ENCODE results near the gene PLCXD3. TPM values are rescaled to one million over a fixed set of nuclear protein-coding genes. Genes with fewer than 3 reads are reported as not detected.
A peak's percentile ranks its signal among the peaks of the same experiment; 100 is the strongest.

The PLCXD3 gene
- total and polyA plus RNA-seq, 10 of the 15 experiments (the other 5 are each of a cell fraction or from before 2014, with no cell fraction given), result not detected

DNA sequence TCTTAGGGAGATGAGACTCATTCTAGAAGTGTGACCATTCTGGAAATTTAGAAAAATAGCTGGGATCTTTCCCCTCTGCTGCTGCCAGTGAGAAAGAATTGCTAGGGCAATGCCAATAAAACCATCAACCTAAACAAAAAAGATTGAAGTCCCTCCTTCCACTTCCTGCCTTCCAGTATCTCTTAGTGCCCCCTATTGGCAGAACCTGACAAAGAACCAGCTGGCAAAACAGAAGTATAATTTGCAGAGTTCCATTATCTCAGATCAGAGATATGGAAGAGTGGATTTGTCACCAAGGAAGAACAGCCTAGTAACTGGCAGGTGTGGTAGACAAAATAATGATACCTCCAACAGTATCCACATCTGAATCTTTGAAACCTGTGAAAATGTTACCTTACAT, 13.8 kb upstream of the PLCXD3 start:
- Histone ChIP-seq H3K27me3 (replicated peaks in 1 of 2; ENCODE audit: control insufficient read depth in 2 of 2, insufficient read depth in 2 of 2, low read length in 1 of 2) (no peaks in the 10 kb centered on the region), H3K79me2 (ENCODE audit: control insufficient read depth, insufficient read depth, low read length) (no peaks in the 10 kb centered on the region), H3K27ac (ENCODE audit: control insufficient read depth, insufficient read depth) (no peak overlapping the region), H2AFZ (ENCODE audit: control insufficient read depth, low read depth, low read length) (no peak overlapping the region), H3K36me3 (ENCODE audit: control insufficient read depth in 2 of 2, insufficient read depth in 2 of 2, low read length in 1 of 2) (no peaks in the 10 kb centered on the region), H4K20me1 (ENCODE audit: control insufficient read depth, insufficient read depth) (no peaks in the 10 kb centered on the region), H3K4me2 (ENCODE audit: control insufficient read depth, insufficient read depth) (no peak overlapping the region), H3K4me1 (ENCODE audit: control insufficient read depth, insufficient read depth, low read length) (no peaks in the 10 kb centered on the region), H3K9me3 (replicated peaks; ENCODE audit: control insufficient read depth, insufficient read depth, low read length) (no peaks in the 10 kb centered on the region), H3K4me3 (no peak overlapping the region), H3K9ac (ENCODE audit: control insufficient read depth, insufficient read depth, low read length) (no peak overlapping the region)
- ChIA-PET RAD21 (ENCODE audit: unreplicated experiment) (interaction anchor here (0.6 to 1.5 kb wide), 3 partner anchors 179 to 480 kb away, joined by 3 to 7 read pairs (median 3); no protein-coding TSS in a partner anchor), SMC1A (ENCODE audit: uncharacterized antibody, unreplicated experiment) (interaction anchor here (0.6 to 1.6 kb wide), 6 partner anchors 15 to 1885 kb away, joined by 3 to 5 read pairs (median 3); no protein-coding TSS in a partner anchor), POLR2A (no interaction called here), CTCF (interaction anchor here (0.7 to 2.6 kb wide), 6 partner anchors 11 to 619 kb away, joined by 3 to 14 read pairs (median 4); no protein-coding TSS in a partner anchor)
- in situ Hi-C loops (cut with MboI) (no loop called here), intact Hi-C loops (cut with micrococcal nuclease; ENCODE audit: unreplicated experiment) (loop anchor here (5.0 kb wide), 1 partner anchor 622 kb away; no protein-coding TSS in a partner anchor)
- TF ChIP-seq RBBP5 (conservative IDR thresholded peaks at IDR 0.05) (no peak), CTCF (IDR thresholded peaks at IDR 0.05 in 2 of 3, conservative IDR thresholded peaks at IDR 0.05 in 1 of 3; ENCODE audit: control insufficient read depth in 2 of 3, extremely low read depth in 1 of 3, insufficient read depth in 1 of 3, low read depth in 3 of 3, low read length in 3 of 3) (peak; percentile 42 to 49 (median 44); a peak in 5 of 6 replicates), BHLHE40 (IDR thresholded peaks at IDR 0.05; ENCODE audit: borderline replicate concordance in 1 of 2, low read depth in 2 of 2, low read length in 1 of 2) (no peak), JUND (IDR thresholded peaks at IDR 0.05; ENCODE audit: low read depth, low read length) (no peak), PML (IDR thresholded peaks at IDR 0.05; ENCODE audit: low read length) (no peak), SMC3 (IDR thresholded peaks at IDR 0.05; ENCODE audit: borderline replicate concordance, low read length) (peak; percentile 34; the same call in 1 of the 2 replicates), RAD21 (IDR thresholded peaks at IDR 0.05; ENCODE audit: insufficient read depth, low read depth, low read length) (peak; percentile 59)
- BruUV-seq (replicated peaks), result no TSS peak
- FAIRE-seq (no peak), ATAC-seq (peak; percentile 34; the same call in 1 of the 3 replicates), DNase-seq (ENCODE audit: low read depth, low spot score) (no peak)
